ENCODE data around the gene SCMH1.

DNA sequence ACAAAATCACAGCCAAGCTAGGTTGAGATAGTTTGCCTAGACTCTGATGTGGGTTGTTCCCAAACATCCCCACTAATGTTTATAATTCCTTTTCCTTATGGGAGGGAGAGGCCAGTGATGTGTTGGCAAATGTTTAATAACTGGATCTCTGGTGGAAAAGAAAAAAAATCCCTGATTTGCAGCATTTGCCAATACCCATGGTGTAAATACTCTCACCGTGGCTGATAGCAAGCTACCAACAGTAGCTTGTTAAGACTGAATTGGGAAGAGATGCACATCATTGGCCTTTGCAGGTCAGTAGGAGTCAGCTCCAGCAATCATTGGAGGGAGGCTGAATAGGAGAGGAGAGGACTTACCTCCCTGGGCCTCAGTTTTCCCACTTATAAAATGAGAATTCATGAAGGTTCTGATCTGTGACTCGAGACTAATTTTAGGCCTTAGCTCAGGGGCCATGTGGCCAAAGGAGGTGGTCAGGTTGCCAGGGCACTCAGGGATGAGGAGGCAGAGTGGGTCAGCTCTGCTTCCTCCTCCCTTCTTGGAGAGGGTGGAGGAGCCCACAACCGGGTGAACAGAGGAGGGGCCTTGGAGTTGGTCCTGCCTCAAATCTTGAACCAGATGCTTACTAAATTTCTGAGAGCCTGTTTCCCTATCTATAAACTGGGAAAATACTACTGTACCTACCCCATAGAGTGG is 20.0 kb upstream of the SCMH1 start:
- TF ChIP-seq, protein P1, sequence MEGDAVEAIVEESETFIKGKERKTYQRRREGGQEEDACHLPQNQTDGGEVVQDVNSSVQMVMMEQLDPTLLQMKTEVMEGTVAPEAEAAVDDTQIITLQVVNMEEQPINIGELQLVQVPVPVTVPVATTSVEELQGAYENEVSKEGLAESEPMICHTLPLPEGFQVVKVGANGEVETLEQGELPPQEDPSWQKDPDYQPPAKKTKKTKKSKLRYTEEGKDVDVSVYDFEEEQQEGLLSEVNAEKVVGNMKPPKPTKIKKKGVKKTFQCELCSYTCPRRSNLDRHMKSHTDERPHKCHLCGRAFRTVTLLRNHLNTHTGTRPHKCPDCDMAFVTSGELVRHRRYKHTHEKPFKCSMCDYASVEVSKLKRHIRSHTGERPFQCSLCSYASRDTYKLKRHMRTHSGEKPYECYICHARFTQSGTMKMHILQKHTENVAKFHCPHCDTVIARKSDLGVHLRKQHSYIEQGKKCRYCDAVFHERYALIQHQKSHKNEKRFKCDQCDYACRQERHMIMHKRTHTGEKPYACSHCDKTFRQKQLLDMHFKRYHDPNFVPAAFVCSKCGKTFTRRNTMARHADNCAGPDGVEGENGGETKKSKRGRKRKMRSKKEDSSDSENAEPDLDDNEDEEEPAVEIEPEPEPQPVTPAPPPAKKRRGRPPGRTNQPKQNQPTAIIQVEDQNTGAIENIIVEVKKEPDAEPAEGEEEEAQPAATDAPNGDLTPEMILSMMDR (IDR thresholded peaks at IDR 0.05): no peak
- TF ChIP-seq POLR2A (IDR thresholded peaks at IDR 0.05): no peak
